Astrocyte of the cerebellum (primary cell): ENCODE data around the gene PIM3.

Source experiments
- DNase-seq: peaks from one replicate; pipeline ENCODE4 v3.0.0-alpha.2; 2011; ENCODE audit warnings: low read depth
- H3K4me3 ChIP-seq: 2 replicates; pipeline ENCODE4 v1.5.1; 2011; ENCODE audit warnings: mild to moderate bottlenecking, low read depth, low read length, moderate library complexity
- CTCF ChIP-seq: IDR thresholded peaks from 2 replicates; pipeline ENCODE4 v1.5.1; 2012; ENCODE audit warnings: low read length, low read depth, moderate library complexity, mild to moderate bottlenecking; ENCODE audit errors: missing control alignments
- in situ Hi-C: cut with HindIII; loops from 2 replicates; pipeline ENCODE4 v1.10.0; 2017; ENCODE audit warnings: low sequenced_read_pairs

The PIM3 gene

GRCh38 chr22:49922484-49922883, 38.1 kb upstream of the PIM3 start:
- no peak for TF ChIP-seq CTCF
- H3K4me3 ChIP-seq = no peak overlapping the region
- no peak for DNase-seq
- in situ Hi-C loops = loop anchor here (25.0 kb wide), 1 partner anchor 135 kb away; no protein-coding TSS in a partner anchor

- TF ChIP-seq CTCF = no peak
- no peak overlapping the region for H3K4me3 ChIP-seq
- in situ Hi-C loops = loop anchor here (25.0 kb wide), 1 partner anchor 136 kb away; no protein-coding TSS in a partner anchor
- DNase-seq = no peak
Observed at GRCh38 chr22:49922926-49923325, 37.6 kb upstream of the PIM3 start.

DNA sequence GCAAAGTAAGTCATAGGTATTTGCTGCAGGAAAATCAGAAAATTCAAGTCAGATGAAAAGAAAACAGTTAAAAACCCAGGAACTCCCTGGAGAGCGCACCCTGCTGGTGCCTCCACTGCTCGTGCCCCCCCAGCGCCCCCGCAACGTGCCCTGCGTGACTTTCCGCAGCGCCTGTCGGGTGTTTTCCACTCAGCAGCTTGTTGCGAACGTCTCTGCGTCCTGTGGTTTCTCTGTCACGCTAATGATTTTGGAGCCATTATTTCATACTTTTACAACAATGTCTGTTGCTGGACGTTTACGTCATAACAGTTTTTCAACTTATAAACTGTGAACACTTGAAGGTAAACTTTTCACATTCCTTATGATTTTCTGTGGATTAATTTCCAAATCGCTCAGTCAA, 37.1 kb upstream of the PIM3 start:
- DNase-seq = no peak
- TF ChIP-seq CTCF = peak; percentile 9
- no peak overlapping the region for H3K4me3 ChIP-seq
- in situ Hi-C loops = loop anchor here (25.0 kb wide), 1 partner anchor 136 kb away; no protein-coding TSS in a partner anchor

GRCh38 chr22:49924113-49924833, 36.3 kb upstream of the PIM3 start:
- H3K4me3 ChIP-seq = no peak overlapping the region
- in situ Hi-C loops = loop anchor here (25.0 kb wide), 1 partner anchor 137 kb away; no protein-coding TSS in a partner anchor
- no peak for DNase-seq
- no peak for TF ChIP-seq CTCF

DNA sequence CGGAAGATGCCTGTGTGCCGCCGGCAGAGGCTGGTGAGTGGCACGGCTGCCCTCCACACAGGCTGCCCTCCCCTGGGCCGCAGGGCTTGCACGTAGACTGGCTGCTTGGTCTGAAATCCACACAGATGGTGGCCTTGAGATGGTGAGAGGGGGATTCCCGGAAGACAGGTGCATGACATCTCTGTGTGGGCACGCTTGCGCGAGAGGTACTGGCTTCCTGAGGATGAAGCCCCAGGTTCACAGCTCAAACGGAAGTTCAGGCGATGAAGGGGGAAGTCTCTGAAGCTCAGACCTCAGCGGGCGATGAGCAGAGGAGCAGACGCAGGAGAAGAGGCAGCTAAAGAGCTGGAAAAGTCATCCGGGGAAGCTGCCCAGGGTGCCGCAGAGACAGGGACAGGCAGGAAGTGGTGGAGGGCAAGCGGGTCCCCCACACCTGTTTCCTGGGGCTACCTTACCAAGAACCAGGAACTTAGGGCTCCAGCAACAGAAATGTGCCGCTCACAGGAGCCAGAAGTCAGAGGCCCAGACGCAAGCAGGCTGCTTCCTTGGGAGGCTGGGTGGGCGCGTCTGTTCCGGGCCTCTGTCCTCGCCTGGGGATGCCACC, 34.9 kb upstream of the PIM3 start:
- H3K4me3 ChIP-seq = no peak overlapping the region
- TF ChIP-seq CTCF = no peak
- in situ Hi-C loops = no loop called here
- DNase-seq = no peak

DNA sequence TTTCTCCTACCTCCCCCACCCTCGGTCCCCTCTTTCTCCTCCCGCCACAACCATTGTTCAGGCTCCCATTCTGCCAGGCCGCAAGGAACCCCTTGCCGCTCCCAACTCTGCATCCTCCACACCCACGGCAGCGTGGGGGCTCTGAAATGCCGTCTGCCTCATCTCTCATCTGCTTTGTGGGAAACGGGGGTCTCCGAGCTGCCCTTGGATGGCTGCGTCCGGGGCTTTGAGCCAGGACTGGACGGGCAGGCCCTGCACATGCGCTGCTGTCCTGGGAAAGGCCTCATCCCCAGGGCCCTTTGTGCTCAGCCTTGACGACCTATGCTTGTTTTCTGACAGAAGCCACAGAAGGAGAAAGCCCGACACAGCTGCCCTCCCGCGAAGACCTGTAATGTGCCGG, 33.7 kb upstream of the PIM3 start:
- in situ Hi-C loops = no loop called here
- no peak for TF ChIP-seq CTCF
- H3K4me3 ChIP-seq = no peak overlapping the region
- no peak for DNase-seq
